GM08714 (cell line): ENCODE results near the gene GUCY2D.

ENCODE experiments used
- H3K4me3 ChIP-seq: fragments of 200-500 bp; sonication (Bioruptor generic); 2 replicates; pipeline ENCODE4 v1.5.1; 2014; ENCODE audit warnings: mild to moderate bottlenecking, low read length, inconsistent platforms
- ZNF274 ChIP-seq: IDR thresholded peaks from 2 replicates; pipeline ENCODE4 v1.6.1; 2012; ENCODE audit warnings: mild to moderate bottlenecking, low read depth, low read length

The GUCY2D gene

DNA sequence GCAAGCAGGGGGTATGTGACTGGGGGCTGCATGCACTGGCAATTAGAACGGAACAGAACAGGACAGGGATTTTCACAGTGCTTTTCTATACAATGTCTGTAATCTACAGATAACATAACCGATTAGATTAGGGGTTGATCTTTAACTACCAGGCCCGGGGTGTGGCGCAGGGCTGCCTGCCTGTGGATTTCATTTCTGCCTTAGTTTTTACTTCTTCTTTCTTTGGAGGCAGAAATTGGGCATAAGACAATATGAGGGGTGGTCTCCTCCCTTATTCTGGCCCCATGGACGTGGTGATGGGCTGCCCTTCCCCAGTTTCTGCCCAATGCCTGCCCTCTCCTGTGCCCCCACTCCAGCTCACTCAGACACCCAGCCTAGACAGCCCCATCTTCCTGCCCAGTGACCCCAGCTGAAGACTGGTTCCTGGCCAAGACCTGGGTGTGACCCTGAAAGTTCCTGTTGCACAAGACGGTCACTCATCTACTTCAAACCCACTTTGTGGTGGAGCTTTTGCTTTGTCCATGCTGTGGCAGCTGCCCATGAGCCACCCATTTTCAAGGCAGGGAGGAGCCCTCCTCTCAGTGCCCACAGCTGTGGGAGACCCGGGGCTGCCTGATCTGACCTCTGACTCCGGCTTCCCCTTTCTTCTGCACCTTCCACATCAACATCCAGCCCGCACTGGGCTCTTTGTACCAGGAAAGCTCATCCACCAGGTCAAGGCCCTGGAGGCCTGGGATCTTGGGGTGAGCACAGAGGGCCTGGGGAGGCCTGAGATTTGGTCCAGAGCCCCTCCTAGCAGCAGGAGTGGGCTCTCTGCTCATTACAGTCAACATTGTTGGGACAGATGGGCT, 66.5 kb downstream of the GUCY2D start:
- H3K4me3 ChIP-seq: no peak overlapping the region
- no peak for TF ChIP-seq ZNF274

GRCh38 chr17:8069587-8069860, 67.1 kb downstream of the GUCY2D start:
- H3K4me3 ChIP-seq: no peak overlapping the region
- no peak for TF ChIP-seq ZNF274
